ENCODE data around the gene PACSIN3. TPM values are rescaled to one million over a fixed set of nuclear protein-coding genes. Genes with fewer than 3 reads are reported as not detected.

PACSIN3 gene
- total and polyA plus RNA-seq, 12 donors = 49.4 to 211 (median 100) TPM

DNA sequence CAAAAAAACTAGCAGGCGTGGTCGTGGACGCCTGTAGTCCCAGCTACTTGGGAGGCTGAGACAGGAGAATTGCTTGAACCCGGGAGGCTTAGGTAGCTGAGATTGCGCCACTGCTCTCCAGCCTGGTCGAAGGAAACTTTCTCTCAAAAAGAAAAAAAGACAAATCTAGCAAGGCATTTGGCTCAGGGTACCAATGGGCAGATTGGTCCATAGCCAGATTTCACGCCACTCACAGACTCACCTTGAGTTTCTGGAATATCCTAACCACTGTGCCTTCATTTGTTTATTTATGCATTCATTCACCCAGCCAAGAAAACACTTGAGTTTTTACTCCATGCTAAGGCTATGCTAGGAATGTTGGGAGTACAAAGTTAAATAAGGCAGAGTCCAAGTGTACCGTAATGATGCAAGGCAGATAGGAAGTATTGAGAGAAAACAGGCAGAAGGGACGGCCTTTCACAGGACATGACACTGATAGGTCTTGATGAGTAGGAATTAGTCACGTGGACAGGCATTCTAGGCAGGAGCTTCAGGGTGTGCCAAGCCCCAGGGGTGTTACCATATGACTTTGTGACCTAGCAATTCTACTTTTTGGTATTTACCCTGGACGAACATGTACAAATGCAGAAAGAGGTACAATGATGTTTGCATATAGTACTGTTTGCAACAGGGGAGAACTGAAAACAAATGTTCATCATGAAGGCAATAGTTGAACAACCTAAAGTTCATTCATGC lies 3.0 kb upstream of the PACSIN3 start:
- Histone ChIP-seq H3K36me3 (replicated peaks in 1 of 2) (no peaks in the 10 kb centered on the region), H3K4me1 (replicated peaks in 1 of 2) (peaks cover 22 to 28% of the 10 kb centered on the region in 2 donors), H3K27me3 (no peaks in the 10 kb centered on the region), H3K9me3 (replicated peaks in 1 of 3) (no peaks in the 10 kb centered on the region), H3K27ac (peak overlapping the region in 2 of 5 donors; percentile 14), H3K4me3 (no peak overlapping the region)
- TF ChIP-seq, protein P1, sequence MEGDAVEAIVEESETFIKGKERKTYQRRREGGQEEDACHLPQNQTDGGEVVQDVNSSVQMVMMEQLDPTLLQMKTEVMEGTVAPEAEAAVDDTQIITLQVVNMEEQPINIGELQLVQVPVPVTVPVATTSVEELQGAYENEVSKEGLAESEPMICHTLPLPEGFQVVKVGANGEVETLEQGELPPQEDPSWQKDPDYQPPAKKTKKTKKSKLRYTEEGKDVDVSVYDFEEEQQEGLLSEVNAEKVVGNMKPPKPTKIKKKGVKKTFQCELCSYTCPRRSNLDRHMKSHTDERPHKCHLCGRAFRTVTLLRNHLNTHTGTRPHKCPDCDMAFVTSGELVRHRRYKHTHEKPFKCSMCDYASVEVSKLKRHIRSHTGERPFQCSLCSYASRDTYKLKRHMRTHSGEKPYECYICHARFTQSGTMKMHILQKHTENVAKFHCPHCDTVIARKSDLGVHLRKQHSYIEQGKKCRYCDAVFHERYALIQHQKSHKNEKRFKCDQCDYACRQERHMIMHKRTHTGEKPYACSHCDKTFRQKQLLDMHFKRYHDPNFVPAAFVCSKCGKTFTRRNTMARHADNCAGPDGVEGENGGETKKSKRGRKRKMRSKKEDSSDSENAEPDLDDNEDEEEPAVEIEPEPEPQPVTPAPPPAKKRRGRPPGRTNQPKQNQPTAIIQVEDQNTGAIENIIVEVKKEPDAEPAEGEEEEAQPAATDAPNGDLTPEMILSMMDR (IDR thresholded peaks at IDR 0.05) = no peak
- TF ChIP-seq POLR2A (IDR thresholded peaks at IDR 0.05) = no peak
- DNase-seq = peak in 1 of 7 donors; percentile 46
- 59 to 70% (median 62%) methylated on average over 11 of the region's 11 CpGs for WGBS, 4 donors
- intact Hi-C loops (cut with DNase I) = loop anchor here (5.0 to 10.0 kb wide), 2 partner anchors 73 to 76 kb away; no protein-coding TSS in a partner anchor

DNA sequence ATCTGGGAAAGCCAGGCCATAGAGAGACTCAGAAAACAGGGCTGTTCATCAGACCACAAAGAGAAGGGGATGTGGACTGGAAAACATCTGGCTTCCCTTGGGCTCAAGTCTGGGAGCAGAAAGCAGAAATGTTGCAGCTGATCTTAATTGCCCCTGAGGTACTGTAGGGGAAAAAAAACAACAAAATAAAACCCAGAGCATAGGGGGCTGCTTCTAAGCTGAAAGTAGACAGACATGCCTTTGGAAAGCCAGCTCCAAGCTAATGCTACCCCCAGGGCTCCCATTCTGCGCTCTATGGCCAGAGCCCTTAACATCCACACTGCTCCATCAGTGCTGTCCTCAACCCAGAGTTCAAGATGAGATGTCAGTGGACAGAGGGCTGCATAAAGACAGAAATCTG lies 2.0 kb upstream of the PACSIN3 start:
- no peak overlapping the region for H3K4me3 ChIP-seq
- 80 to 100% (median 91%) methylated on average over 1 of the region's 1 CpG for WGBS, 4 donors
- no peak for DNase-seq
- no peaks in the 10 kb centered on the region for H3K27me3 ChIP-seq
- H3K4me1 ChIP-seq (replicated peaks in 1 of 2) = peaks cover 32 to 38% of the 10 kb centered on the region in 2 donors
- peak overlapping the region in 1 of 5 donors; percentile 96 for H3K27ac ChIP-seq
- intact Hi-C loops (cut with DNase I) = loop anchor here (5.0 to 10.0 kb wide), 2 partner anchors 74 to 77 kb away; no protein-coding TSS in a partner anchor
- H3K9me3 ChIP-seq (replicated peaks in 1 of 3) = no peaks in the 10 kb centered on the region
- H3K36me3 ChIP-seq (replicated peaks in 1 of 2) = no peaks in the 10 kb centered on the region
- TF ChIP-seq POLR2A (IDR thresholded peaks at IDR 0.05) = no peak
- TF ChIP-seq, protein P1 (IDR thresholded peaks at IDR 0.05) = no peak

DNA sequence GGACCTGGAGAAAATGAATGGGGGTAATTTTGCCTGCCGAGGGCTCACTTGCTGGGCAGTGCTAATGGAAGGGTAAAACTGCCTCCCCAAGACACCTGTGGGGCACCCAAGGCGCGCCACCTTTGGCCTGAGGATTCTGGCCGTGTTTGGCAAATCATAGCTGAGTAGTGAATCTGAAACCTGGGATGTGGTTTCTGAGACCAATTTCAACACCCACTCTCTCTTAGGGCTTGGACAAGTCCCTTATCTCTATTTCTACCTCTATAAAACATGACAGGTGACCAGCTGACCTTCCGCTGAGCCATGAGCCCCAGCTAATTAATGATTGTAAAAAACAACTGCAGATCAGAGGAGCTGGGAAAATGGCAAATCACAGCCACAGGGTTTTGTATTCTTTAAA lies 1.5 kb upstream of the PACSIN3 start:
- peak overlapping the region in 4 of 5 donors; percentile 68 to 96 (median 87) for H3K27ac ChIP-seq
- H3K36me3 ChIP-seq (replicated peaks in 1 of 2) = no peaks in the 10 kb centered on the region
- DNase-seq = no peak
- WGBS, 4 donors = 21 to 39% (median 30%) methylated on average over 4 to 5 of the region's 5 CpGs
- peaks cover 37 to 44% of the 10 kb centered on the region in 2 donors for H3K4me1 ChIP-seq (replicated peaks in 1 of 2)
- H3K9me3 ChIP-seq (replicated peaks in 1 of 3) = no peaks in the 10 kb centered on the region
- no peaks in the 10 kb centered on the region for H3K27me3 ChIP-seq
- peak overlapping the region in 1 of 4 donors; percentile 69 for H3K4me3 ChIP-seq
- intact Hi-C loops (cut with DNase I) = loop anchor here (5.0 to 10.0 kb wide), 2 partner anchors 75 to 77 kb away; no protein-coding TSS in a partner anchor
- no peak for TF ChIP-seq POLR2A (IDR thresholded peaks at IDR 0.05)
- TF ChIP-seq, protein P1 (IDR thresholded peaks at IDR 0.05) = no peak
